Aorta (tissue), 5 donors: Measurements from ENCODE around the gene BCLAF1. TPM values are rescaled to one million over a fixed set of nuclear protein-coding genes. Genes with fewer than 3 reads are reported as not detected.
A peak's percentile ranks its signal among the peaks of the same experiment; 100 is the strongest.

Experiments used
- ATAC-seq: fragments of 200-7000 bp; cut with Tn5 transposase; one replicate; pipeline ENCODE4 v1.9.1; 2022; ENCODE audit warnings: moderate library complexity; ENCODE audit not compliant: low FRiP score
- DNase-seq, 2 donors: peaks; one replicate each; pipeline ENCODE4 v3.0.0-alpha.2; 2020
- H3K27ac ChIP-seq, 2 donors: one replicate each; pipeline ENCODE4 v1.5.1; 2013; ENCODE audit warnings: low read length in 2 of 2, mild to moderate bottlenecking in 2 of 2, moderate library complexity in 2 of 2, control low read depth in 1 of 2, inconsistent platforms in 1 of 2, low read depth in 1 of 2
- H3K27me3 ChIP-seq, 2 donors: one replicate each; pipeline ENCODE4 v1.6.1; 2013; ENCODE audit warnings: control low read depth in 1 of 2, low read length in 1 of 2, mild to moderate bottlenecking in 1 of 2, moderate library complexity in 1 of 2; ENCODE audit not compliant: insufficient read depth in 2 of 2, control insufficient read depth in 1 of 2
- H3K36me3 ChIP-seq, 2 donors: one replicate each; pipeline ENCODE4 v1.6.1; 2013; ENCODE audit warnings: control low read depth in 1 of 2, low read length in 1 of 2, mild to moderate bottlenecking in 1 of 2; ENCODE audit not compliant: insufficient read depth in 2 of 2, control insufficient read depth in 1 of 2
- H3K4me1 ChIP-seq, 2 donors: one replicate each; pipeline ENCODE4 v1.6.1; 2013; ENCODE audit warnings: low read length in 2 of 2, control low read depth in 1 of 2, mild to moderate bottlenecking in 1 of 2, moderate library complexity in 1 of 2; ENCODE audit not compliant: insufficient read depth in 2 of 2, control insufficient read depth in 1 of 2
- H3K4me3 ChIP-seq, 2 donors: one replicate each; pipeline ENCODE4 v1.5.1; 2013; ENCODE audit warnings: low read length in 2 of 2, control low read depth in 1 of 2, mild to moderate bottlenecking in 1 of 2
- H3K9me3 ChIP-seq: one replicate; pipeline ENCODE4 v1.6.1; 2013; ENCODE audit warnings: mild to moderate bottlenecking, low read length; ENCODE audit not compliant: control insufficient read depth
- WGBS, 2 donors: extraction: QIAGEN DNeasy Blood & Tissue Kit; methylation state at CpG; one replicate each; pipeline ENCODE4 v1.1.7; 2013; 5-methylcytosine and 5-hydroxymethylcytosine counted together
- intact Hi-C, 2 donors: fragments of 100-400 bp; cut with DNase I; formaldehyde crosslinking; loops; one replicate each; pipeline versions ENCODE4 v1.14.2 to v1.15.0; 2022
- polyA plus RNA-seq, 2 donors: library from polyadenylated mRNA; stranded (reverse); fragments of 200-250 nt; gene quantifications; one replicate each; pipeline ENCODE4 v1.2.3, GENCODE V29; 2013
- total RNA-seq, 2 donors: library from RNA; stranded (reverse); fragmentation: NEBNext Ultra II Directional; extraction: Animal tissue kit (Norgen Biotek cat#: 25700); gene quantifications; one replicate each; pipeline ENCODE4 v1.2.1, GENCODE V29; 2021
- donor health status: healthy with polysubstance abuse.
- donor health status: Bipolar disorder and iron deficiency.
- donor health status: DM: no; HTN: no; CAD: no.
- donor health status: DM: no; HTN: no; CAD: no.
- donor health status: DM: yes; HTN: yes; CAD: no.

The BCLAF1 gene
- total and polyA plus RNA-seq, 4 donors, result 15.3 to 134 (median 82.1) TPM

- ATAC-seq (no peak), DNase-seq (no peak)
- H3K36me3 ChIP-seq, result no peaks in the 10 kb centered on the region
- no peak overlapping the region for H3K27ac ChIP-seq
- no peaks in the 10 kb centered on the region for H3K27me3 ChIP-seq
- H3K9me3 ChIP-seq, result no peaks in the 10 kb centered on the region
- no peak overlapping the region for H3K4me3 ChIP-seq
- no peaks in the 10 kb centered on the region for H3K4me1 ChIP-seq
- intact Hi-C loops, result no loop called here
- 93 to 97% methylated on average over 11 of the region's 11 CpGs for WGBS, 2 donors
Observed at GRCh38 chr6:136333824-136334464, 44.3 kb upstream of the BCLAF1 start.

DNA sequence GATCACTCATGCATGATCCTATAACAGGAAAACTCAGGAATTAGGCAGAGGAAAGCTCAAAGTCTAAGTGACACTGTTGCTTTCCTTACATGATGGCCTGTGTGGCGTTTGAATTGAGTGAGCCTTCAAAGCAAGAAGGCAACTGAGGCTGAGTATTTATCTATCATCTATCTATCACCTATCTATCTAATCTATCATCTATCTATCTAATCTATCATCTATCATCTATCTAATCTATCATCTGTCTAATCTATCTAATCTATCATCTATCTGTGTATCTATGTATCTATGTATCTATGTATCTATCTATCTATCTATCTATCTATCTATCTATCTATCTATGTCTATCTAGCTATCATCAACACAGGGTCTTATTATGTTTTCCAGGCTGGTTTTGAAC, 41.8 kb upstream of the BCLAF1 start:
- 90 to 97% methylated on average over 1 of the region's 1 CpG for WGBS, 2 donors
- no peaks in the 10 kb centered on the region for H3K4me1 ChIP-seq
- H3K4me3 ChIP-seq, result no peak overlapping the region
- intact Hi-C loops, result no loop called here
- no peak for DNase-seq
- no peak for ATAC-seq
- no peaks in the 10 kb centered on the region for H3K27me3 ChIP-seq
- H3K27ac ChIP-seq, result no peak overlapping the region
- H3K36me3 ChIP-seq, result no peaks in the 10 kb centered on the region
- H3K9me3 ChIP-seq, result no peaks in the 10 kb centered on the region

GRCh38 chr6:136330634-136331033, 41.0 kb upstream of the BCLAF1 start:
- ATAC-seq (no peak), DNase-seq (no peak)
- Histone ChIP-seq H3K4me3 (no peak overlapping the region), H3K9me3 (no peaks in the 10 kb centered on the region), H3K27ac (no peak overlapping the region), H3K4me1 (no peaks in the 10 kb centered on the region), H3K27me3 (no peaks in the 10 kb centered on the region), H3K36me3 (no peaks in the 10 kb centered on the region)
- WGBS, 2 donors, result 95 to 99% methylated on average over 8 of the region's 8 CpGs
- intact Hi-C loops, result no loop called here

DNA sequence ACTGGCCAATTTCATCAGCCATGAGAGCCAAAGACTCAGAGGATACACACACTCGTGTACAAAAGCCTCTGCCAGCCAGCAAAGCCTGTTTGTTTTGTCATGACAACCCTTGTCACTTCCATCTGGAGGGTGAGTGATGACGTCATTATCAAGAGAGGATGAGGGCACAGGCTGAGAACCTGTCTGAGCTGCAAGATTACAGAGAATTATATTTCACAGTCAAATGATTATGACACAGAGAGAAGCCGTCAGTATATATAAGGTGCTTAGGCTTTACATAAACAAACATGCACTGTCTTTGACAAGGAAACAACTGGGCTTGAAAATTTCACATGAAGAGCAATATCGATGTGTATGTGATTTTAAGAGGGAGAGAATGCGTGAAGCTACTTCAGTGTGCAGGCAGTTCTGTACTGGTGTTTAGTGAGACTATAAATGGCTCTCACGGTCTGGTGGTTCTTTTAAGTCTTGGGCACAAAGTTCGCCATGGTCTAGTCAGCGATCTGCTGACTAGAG, 36.5 kb upstream of the BCLAF1 start:
- H3K4me3 ChIP-seq, result no peak overlapping the region
- no peak overlapping the region for H3K27ac ChIP-seq
- H3K9me3 ChIP-seq, result no peaks in the 10 kb centered on the region
- no peaks in the 10 kb centered on the region for H3K36me3 ChIP-seq
- DNase-seq, result no peak
- intact Hi-C loops, result no loop called here
- no peaks in the 10 kb centered on the region for H3K4me1 ChIP-seq
- no peak for ATAC-seq
- WGBS, 2 donors, result 50 to 56% methylated on average over 8 of the region's 8 CpGs
- H3K27me3 ChIP-seq, result no peaks in the 10 kb centered on the region

DNA sequence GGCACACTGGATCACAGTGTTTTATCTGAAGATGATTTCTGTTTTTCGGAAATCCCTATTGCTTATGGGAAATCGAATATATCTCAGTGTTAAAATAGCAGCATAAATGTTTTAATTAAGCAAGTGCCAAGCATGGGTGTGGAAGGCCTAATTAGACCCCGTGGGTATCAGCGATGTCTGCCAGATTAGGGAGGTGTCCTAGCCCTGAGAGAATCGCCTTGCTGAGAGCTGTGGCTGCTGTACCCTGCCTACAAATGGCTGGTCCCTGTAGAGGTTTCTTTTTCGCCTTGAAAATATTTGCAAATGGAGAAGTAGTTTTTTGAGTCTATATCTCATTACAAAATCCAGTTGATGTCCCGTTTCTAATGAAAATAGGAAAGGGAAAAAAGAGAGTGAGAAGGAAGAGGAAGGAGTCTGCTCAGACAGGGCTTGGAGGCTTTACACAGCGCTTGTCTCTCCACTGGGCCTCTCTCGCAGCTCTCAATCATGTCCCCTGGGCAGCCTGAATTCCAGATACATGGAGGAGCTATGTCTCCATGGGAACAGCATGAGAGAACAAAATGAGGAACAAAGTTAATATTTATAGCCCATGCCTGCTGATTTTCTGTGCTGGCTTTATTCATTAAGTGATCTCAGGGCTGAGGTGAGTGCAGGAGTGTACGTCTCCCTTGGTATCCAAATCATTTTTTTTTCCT, 35.2 kb upstream of the BCLAF1 start:
- no peaks in the 10 kb centered on the region for H3K4me1 ChIP-seq
- DNase-seq, result no peak
- no peak for ATAC-seq
- no peak overlapping the region for H3K27ac ChIP-seq
- no peaks in the 10 kb centered on the region for H3K36me3 ChIP-seq
- H3K4me3 ChIP-seq, result no peak overlapping the region
- H3K9me3 ChIP-seq, result no peaks in the 10 kb centered on the region
- WGBS, 2 donors, result 80% methylated on average over 10 of the region's 10 CpGs
- intact Hi-C loops, result no loop called here
- no peaks in the 10 kb centered on the region for H3K27me3 ChIP-seq

DNA sequence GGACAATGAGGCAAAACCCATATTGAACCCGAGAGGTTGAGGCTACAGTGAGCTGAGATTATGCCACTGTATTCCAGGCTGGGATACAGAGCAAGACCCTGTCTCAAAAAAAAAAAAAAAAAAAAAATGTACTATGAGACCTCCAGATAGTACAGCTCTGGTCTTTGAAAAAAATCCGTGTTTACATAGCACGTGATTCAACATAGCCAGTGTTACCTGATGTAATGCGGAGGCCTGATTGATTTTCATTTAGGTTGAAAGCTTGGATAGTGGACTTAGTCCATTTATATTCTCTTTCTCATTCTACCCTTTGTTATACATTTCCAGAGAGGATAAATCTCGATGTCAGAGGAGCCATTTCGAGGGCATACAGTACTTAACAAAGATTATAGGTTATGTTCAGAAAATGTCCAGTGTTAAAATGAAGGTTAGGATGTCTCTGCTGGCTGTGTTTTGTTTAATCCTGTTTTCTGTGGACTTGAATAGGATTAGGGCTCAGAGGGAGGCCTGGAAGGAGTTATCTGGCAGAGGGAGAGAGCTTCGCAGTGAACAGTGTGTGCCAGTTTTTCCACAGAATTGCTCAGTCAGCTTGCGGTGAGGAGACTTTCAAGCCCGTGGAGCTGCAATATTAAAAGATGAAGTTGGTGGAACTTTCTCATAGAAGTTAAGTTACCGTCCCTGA, 33.9 kb upstream of the BCLAF1 start:
- peak; percentile 75 for ATAC-seq
- no peak overlapping the region for H3K4me3 ChIP-seq
- H3K36me3 ChIP-seq, result no peaks in the 10 kb centered on the region
- intact Hi-C loops, result no loop called here
- no peaks in the 10 kb centered on the region for H3K4me1 ChIP-seq
- H3K27ac ChIP-seq, result no peak overlapping the region
- no peaks in the 10 kb centered on the region for H3K9me3 ChIP-seq
- H3K27me3 ChIP-seq, result no peaks in the 10 kb centered on the region
- no peak for DNase-seq
- 73% methylated on average over 10 of the region's 10 CpGs for WGBS, 2 donors

DNA sequence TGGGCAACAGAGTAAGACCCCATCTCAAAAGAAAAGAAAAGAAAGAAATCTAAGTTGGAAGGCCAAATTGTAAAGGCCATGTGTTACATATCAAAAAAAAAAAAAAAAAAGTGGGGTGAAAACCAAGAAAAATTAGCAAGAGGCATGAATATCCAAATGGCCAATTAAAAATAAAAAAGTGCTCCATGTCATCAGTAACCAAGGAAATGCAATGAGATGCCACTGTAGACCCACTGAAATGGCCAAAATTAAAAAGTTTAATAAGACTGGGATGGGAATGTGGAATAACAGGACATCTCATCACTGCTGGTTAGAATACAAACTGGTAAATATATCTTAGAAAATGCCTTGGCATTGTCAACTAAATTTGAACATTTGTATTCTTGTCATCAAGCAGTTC, 30.1 kb upstream of the BCLAF1 start:
- H3K36me3 ChIP-seq, result no peaks in the 10 kb centered on the region
- no peak overlapping the region for H3K27ac ChIP-seq
- H3K27me3 ChIP-seq, result no peaks in the 10 kb centered on the region
- no peaks in the 10 kb centered on the region for H3K9me3 ChIP-seq
- ATAC-seq (no peak), DNase-seq (no peak)
- H3K4me1 ChIP-seq, result peaks cover 0 to 2% of the 10 kb centered on the region in 2 donors
- intact Hi-C loops, result no loop called here
- H3K4me3 ChIP-seq, result no peak overlapping the region

DNA sequence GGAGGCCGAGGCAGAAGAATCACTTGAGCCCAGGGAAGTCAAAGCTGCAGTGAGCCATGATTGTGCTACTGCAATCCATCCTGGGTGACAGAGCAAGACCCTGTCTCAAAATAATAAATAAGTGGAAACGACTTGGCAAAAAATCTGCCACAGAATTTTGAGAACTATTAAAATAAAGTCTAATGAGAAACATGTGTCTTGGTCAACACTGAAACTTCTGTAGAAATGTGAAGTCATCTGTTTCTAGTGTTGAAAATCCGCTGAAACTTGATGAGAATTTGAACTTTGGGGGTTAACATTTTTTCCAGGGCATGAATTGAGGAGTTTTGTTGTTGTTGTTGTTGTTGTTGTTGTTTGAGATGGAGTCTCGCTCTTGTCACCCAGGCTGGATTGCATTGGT, 29.0 kb upstream of the BCLAF1 start:
- no peak for DNase-seq
- peaks cover 0 to 2% of the 10 kb centered on the region in 2 donors for H3K4me1 ChIP-seq
- no peaks in the 10 kb centered on the region for H3K27me3 ChIP-seq
- H3K36me3 ChIP-seq, result no peaks in the 10 kb centered on the region
- intact Hi-C loops, result no loop called here
- no peak for ATAC-seq
- no peak overlapping the region for H3K4me3 ChIP-seq
- H3K27ac ChIP-seq, result no peak overlapping the region
- 66 to 71% methylated on average over 4 of the region's 4 CpGs for WGBS, 2 donors
- H3K9me3 ChIP-seq, result no peaks in the 10 kb centered on the region

- 65 to 66% methylated on average over 6 of the region's 6 CpGs for WGBS, 2 donors
- Histone ChIP-seq H3K9me3 (no peaks in the 10 kb centered on the region), H3K36me3 (no peaks in the 10 kb centered on the region), H3K27ac (no peak overlapping the region), H3K4me1 (peaks cover 0 to 2% of the 10 kb centered on the region in 2 donors), H3K27me3 (no peaks in the 10 kb centered on the region), H3K4me3 (no peak overlapping the region)
- DNase-seq (no peak), ATAC-seq (no peak)
- intact Hi-C loops, result no loop called here
Observed at GRCh38 chr6:136317971-136318370, 28.3 kb upstream of the BCLAF1 start.
